ENCODE results near the gene MACROD1.

DNA sequence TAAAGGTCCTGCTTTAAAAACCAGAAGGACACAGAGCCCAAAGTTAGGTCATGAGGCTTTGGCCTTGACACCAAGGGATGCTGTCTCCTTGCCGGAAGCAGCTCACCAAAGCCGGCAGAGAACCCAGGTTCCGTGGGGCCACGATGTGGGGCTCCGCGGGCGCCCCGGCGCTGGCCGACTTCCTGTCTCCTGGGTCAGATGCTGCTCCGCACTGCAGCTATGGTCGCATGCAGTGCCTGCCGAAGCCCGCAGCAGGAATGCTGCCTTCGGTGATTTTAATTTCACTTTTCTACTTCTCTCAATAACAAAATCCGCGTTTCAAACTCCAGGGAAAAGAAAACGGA lies 180.1 kb downstream of the MACROD1 start:
- TF ChIP-seq, protein P1, sequence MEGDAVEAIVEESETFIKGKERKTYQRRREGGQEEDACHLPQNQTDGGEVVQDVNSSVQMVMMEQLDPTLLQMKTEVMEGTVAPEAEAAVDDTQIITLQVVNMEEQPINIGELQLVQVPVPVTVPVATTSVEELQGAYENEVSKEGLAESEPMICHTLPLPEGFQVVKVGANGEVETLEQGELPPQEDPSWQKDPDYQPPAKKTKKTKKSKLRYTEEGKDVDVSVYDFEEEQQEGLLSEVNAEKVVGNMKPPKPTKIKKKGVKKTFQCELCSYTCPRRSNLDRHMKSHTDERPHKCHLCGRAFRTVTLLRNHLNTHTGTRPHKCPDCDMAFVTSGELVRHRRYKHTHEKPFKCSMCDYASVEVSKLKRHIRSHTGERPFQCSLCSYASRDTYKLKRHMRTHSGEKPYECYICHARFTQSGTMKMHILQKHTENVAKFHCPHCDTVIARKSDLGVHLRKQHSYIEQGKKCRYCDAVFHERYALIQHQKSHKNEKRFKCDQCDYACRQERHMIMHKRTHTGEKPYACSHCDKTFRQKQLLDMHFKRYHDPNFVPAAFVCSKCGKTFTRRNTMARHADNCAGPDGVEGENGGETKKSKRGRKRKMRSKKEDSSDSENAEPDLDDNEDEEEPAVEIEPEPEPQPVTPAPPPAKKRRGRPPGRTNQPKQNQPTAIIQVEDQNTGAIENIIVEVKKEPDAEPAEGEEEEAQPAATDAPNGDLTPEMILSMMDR (IDR thresholded peaks at IDR 0.05; ENCODE audit: insufficient read depth, low read depth, low read length): no peak
- no peak for TF ChIP-seq EZH2 (IDR thresholded peaks at IDR 0.05; ENCODE audit: insufficient read depth, low read length)

Data from astrocyte (in vitro differentiated cells and primary cell).